BE2C (cell line): ENCODE measurements around the gene CDC23. TPM values are rescaled to one million over a fixed set of nuclear protein-coding genes. Genes with fewer than 3 reads are reported as not detected.
"Not testable (repeated sequence)": the region's sequence is repeated elsewhere in the genome, so short reads cannot be mapped to it uniquely, and the experiment has no call there.

Experiments
- DNase-seq: peaks from one replicate; pipeline ENCODE4 v3.0.0-alpha.2; 2020
- H3K27me3 ChIP-seq: fragments of 250-450 bp; sonication (Bioruptor Pico); 2 replicates; pipeline ENCODE4 v1.5.1; 2020; ENCODE audit warnings: mild to moderate bottlenecking
- H3K36me3 ChIP-seq: fragments of 250-450 bp; sonication (Bioruptor Pico); 2 replicates; pipeline ENCODE4 v1.5.1; 2020; ENCODE audit warnings: mild to moderate bottlenecking
- H3K4me1 ChIP-seq: fragments of 250-450 bp; sonication (Bioruptor Pico); 2 replicates; pipeline ENCODE4 v1.5.1; 2020
- H3K4me3 ChIP-seq: 2 replicates; pipeline ENCODE4 v1.5.1; 2011; ENCODE audit warnings: low read depth, low read length
- H3K9me3 ChIP-seq: fragments of 250-450 bp; sonication (Bioruptor Pico); 2 replicates; pipeline ENCODE4 v1.5.1; 2020
- polyA plus RNA-seq: library from polyadenylated mRNA; unstranded; fragments of >200 nt; gene quantifications from one replicate; pipeline ENCODE4 v1.2.1, GENCODE V29; 2012; ENCODE audit warnings: low read depth, missing spikeins; ENCODE audit not compliant: insufficient read length, insufficient read depth
- TF ChIP-seq, protein P1 (sequence below): IDR thresholded peaks from 2 replicates; pipeline ENCODE4 v1.5.1; 2012; ENCODE audit warnings: mild to moderate bottlenecking, low read depth, low read length

CDC23 gene, protein sequence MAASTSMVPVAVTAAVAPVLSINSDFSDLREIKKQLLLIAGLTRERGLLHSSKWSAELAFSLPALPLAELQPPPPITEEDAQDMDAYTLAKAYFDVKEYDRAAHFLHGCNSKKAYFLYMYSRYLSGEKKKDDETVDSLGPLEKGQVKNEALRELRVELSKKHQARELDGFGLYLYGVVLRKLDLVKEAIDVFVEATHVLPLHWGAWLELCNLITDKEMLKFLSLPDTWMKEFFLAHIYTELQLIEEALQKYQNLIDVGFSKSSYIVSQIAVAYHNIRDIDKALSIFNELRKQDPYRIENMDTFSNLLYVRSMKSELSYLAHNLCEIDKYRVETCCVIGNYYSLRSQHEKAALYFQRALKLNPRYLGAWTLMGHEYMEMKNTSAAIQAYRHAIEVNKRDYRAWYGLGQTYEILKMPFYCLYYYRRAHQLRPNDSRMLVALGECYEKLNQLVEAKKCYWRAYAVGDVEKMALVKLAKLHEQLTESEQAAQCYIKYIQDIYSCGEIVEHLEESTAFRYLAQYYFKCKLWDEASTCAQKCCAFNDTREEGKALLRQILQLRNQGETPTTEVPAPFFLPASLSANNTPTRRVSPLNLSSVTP
- polyA plus RNA-seq, result 34.8 TPM

DNA sequence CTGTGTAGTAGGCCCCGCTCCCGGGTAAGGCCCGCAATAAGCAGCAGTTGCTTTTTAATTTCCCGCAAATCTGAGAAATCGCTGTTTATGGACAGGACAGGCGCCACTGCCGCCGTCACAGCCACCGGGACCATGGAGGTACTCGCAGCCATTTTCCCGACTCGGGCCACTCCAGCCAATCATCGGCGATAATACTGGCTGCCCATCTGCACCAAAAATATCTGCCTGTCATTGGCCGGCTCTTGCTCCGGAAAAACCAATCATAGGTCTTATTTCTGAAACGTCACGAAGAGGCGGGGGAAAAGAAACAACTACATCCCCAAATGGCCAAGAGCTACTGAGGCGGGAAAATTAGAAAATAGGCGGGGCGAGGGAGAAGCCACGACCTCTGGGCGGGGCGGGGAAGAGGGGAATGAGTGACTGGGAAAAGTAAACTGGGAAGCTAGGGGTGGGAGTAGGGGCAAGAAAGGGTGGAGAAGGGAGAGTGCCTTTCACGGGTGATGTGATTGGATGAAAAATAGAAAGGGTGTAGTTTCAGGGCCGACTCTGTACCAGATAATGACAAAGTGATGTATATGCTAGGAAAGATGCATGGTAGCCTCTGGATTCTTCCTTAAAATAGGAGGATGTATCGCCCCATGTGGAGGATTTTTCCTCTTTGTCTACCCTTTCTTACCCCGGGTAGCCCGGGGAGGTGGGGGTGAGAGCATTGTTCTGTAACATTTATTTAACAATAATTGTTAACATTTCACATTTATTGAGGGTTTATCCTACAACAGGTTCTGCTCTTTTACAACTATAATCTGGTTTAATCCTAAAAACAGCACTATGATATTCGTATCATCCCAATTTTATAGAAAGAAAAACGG, at the start of gene CDC23:
Gene CDC23 (minus strand): TSS at position 163 of the 869 bp plus-strand sequence. CDS start 11 bp downstream, at position 152.
- TF ChIP-seq, protein P1, sequence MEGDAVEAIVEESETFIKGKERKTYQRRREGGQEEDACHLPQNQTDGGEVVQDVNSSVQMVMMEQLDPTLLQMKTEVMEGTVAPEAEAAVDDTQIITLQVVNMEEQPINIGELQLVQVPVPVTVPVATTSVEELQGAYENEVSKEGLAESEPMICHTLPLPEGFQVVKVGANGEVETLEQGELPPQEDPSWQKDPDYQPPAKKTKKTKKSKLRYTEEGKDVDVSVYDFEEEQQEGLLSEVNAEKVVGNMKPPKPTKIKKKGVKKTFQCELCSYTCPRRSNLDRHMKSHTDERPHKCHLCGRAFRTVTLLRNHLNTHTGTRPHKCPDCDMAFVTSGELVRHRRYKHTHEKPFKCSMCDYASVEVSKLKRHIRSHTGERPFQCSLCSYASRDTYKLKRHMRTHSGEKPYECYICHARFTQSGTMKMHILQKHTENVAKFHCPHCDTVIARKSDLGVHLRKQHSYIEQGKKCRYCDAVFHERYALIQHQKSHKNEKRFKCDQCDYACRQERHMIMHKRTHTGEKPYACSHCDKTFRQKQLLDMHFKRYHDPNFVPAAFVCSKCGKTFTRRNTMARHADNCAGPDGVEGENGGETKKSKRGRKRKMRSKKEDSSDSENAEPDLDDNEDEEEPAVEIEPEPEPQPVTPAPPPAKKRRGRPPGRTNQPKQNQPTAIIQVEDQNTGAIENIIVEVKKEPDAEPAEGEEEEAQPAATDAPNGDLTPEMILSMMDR, result no peak
- no peaks in the 10 kb centered on the region for H3K9me3 ChIP-seq
- H3K4me1 ChIP-seq, result no peaks in the 10 kb centered on the region
- peak; percentile 94 for DNase-seq
- H3K27me3 ChIP-seq, result no peaks in the 10 kb centered on the region
- H3K36me3 ChIP-seq, result peaks cover 6% of the 10 kb centered on the region
- H3K4me3 ChIP-seq, result peak within 1 kb of the TSS; percentile 100

DNA sequence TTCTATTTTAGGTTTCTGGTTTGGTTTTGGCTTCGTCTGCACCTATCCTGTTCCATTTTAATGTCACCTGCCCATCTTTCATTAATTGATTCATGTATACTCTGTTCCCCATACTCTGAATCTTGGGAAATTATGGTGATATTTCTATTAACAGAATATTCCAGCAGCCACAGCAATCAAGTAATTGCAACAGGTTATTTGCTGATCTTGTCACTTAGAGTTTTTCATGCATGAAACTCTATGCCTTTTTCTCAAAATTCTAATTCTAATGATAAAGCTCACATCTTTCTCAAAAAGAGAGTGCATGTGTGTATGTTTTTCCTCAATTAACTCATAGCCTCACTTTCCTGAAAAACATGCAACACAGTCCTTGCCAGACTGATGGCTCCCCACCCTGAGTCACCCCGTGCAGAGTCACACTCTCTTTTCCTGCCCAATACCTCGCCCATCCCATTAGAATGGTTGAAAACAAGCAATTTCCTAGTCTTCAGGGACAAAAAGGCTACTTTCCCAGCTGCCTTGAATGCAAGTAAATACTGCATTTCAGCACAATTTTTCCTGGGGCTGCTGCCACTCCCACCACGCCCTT, 45.7 kb upstream of the CDC23 start:
- no peak for DNase-seq
- Histone ChIP-seq H3K4me3 (no peak overlapping the region), H3K27me3 (peaks cover 29% of the 10 kb centered on the region), H3K9me3 (no peaks in the 10 kb centered on the region; the same call in 1 of the 2 replicates), H3K4me1 (no peaks in the 10 kb centered on the region), H3K36me3 (no peaks in the 10 kb centered on the region)
- TF ChIP-seq, protein P1, result no peak

DNA sequence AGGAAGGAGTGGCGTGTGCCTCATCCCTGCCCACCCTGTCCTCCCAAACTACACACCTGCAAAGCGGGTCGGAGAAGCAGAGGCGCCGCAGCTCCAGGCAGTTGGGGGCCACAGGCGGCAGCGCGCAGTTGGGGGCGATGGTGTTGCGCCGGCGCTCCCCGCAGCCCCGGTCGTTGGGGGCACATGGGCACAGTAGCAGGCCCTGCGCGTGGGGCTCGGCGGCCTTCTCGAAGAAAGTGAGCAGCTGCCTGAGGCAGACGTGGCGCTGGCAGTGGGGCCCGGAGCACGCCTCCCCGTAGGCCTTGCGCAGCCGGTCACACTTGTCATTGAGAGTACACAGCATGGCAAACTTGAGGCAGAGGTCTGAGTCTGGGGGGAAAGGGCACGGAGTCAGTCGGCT, 44.5 kb upstream of the CDC23 start:
- Histone ChIP-seq H3K36me3 (no peaks in the 10 kb centered on the region), H3K27me3 (peaks cover 37% of the 10 kb centered on the region), H3K4me3 (no peak overlapping the region), H3K9me3 (no peaks in the 10 kb centered on the region; the same call in 1 of the 2 replicates), H3K4me1 (no peaks in the 10 kb centered on the region)
- no peak for DNase-seq
- TF ChIP-seq, protein P1, result no peak

DNA sequence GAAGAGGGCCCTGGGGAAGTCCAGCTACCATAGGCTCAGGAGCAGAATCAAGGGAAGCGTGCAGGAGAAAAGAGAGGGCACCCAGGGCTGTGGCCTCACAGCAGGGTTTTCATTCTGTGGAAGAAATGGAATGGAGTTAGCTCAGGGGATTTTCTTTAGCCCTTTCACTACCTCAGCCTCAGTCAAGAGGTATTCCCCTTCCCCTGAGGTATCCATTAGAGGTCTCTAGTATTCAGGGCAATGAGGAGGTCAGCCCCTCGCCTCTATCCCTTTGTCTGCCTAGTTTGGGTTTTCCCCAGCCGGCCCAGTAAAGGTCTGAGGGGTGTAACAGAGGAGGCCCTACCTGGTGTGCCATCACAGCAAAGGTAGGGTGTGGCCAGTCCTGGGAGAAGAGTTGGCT, 39.8 kb upstream of the CDC23 start:
- H3K4me1 ChIP-seq, result no peaks in the 10 kb centered on the region
- no peaks in the 10 kb centered on the region for H3K9me3 ChIP-seq
- peaks cover 22% of the 10 kb centered on the region for H3K27me3 ChIP-seq
- no peaks in the 10 kb centered on the region for H3K36me3 ChIP-seq
- no peak for DNase-seq
- no peak overlapping the region for H3K4me3 ChIP-seq
- TF ChIP-seq, protein P1, result no peak

DNA sequence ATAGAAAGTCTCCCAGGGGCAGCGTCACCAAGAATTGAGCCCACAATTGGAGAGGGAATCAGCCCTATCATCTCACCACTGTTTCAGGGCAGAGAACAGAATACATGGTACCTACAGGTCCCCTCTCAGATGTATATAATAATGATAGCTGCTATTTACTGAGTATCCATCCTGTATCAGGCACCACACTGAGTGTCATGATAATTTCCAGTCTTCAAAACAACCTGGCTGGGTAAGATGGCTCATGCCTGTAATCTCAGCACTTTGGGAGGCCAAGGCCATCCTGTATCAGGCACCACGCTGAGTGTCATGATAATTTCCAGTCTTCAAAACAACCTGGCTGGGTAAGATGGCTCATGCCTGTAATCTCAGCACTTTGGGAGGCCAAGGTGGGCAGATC, 34.7 kb upstream of the CDC23 start:
- not testable (repeated sequence) for H3K9me3 ChIP-seq, H3K4me1 ChIP-seq, DNase-seq, H3K36me3 ChIP-seq, H3K4me3 ChIP-seq
- H3K27me3 ChIP-seq, result peaks cover 24% of the 10 kb centered on the region

DNA sequence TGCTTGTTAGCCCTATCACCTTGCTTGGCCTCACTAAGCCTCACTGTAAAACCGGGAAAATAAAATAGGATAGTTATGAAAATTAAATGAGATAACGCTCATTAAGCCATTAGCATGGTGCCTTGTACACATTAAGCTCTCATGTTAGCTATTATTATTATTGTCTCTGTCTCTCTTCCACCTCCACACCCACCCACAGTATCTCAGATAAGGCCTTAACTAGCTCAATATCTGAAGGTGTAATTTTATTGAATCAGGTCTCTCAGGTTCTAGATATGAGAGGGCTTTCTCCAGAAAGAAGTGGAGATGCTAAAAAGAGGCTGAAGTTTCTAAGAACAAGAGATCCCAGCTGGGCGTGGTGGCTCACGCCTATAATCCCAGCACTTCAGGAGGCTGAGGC, 33.7 kb upstream of the CDC23 start:
- no peak overlapping the region for H3K4me3 ChIP-seq
- peaks cover 26% of the 10 kb centered on the region for H3K27me3 ChIP-seq
- H3K9me3 ChIP-seq, result no peaks in the 10 kb centered on the region
- no peaks in the 10 kb centered on the region for H3K36me3 ChIP-seq
- TF ChIP-seq, protein P1, result no peak
- H3K4me1 ChIP-seq, result no peaks in the 10 kb centered on the region
- DNase-seq, result no peak
